GM12874 (cell line): ENCODE data around the gene IBSP.

Source experiments
- CTCF ChIP-seq: IDR thresholded peaks from 2 replicates; pipeline ENCODE4 v1.5.1; 2011; ENCODE audit warnings: low read depth, mild to moderate bottlenecking, control low read depth, low read length, moderate library complexity; ENCODE audit not compliant: insufficient read depth

IBSP gene

GRCh38 chr4:87802858-87803257, 3.5 kb downstream of the IBSP start:
- no peak for TF ChIP-seq CTCF

- no peak for TF ChIP-seq CTCF
Measured at GRCh38 chr4:87803421-87803820, 4.1 kb downstream of the IBSP start.

GRCh38 chr4:87804871-87805270, 5.5 kb downstream of the IBSP start:
- TF ChIP-seq CTCF, result no peak

- no peak for TF ChIP-seq CTCF
Measured at GRCh38 chr4:87805971-87806370, 6.6 kb downstream of the IBSP start.

GRCh38 chr4:87806520-87806919, 7.2 kb downstream of the IBSP start:
- no peak for TF ChIP-seq CTCF

GRCh38 chr4:87807402-87807801, 8.0 kb downstream of the IBSP start:
- no peak for TF ChIP-seq CTCF

GRCh38 chr4:87811977-87812376, 12.6 kb downstream of the IBSP start:
- no peak for TF ChIP-seq CTCF
